ENCODE measurements around the gene DIAPH2.

- TF ChIP-seq, protein P1, sequence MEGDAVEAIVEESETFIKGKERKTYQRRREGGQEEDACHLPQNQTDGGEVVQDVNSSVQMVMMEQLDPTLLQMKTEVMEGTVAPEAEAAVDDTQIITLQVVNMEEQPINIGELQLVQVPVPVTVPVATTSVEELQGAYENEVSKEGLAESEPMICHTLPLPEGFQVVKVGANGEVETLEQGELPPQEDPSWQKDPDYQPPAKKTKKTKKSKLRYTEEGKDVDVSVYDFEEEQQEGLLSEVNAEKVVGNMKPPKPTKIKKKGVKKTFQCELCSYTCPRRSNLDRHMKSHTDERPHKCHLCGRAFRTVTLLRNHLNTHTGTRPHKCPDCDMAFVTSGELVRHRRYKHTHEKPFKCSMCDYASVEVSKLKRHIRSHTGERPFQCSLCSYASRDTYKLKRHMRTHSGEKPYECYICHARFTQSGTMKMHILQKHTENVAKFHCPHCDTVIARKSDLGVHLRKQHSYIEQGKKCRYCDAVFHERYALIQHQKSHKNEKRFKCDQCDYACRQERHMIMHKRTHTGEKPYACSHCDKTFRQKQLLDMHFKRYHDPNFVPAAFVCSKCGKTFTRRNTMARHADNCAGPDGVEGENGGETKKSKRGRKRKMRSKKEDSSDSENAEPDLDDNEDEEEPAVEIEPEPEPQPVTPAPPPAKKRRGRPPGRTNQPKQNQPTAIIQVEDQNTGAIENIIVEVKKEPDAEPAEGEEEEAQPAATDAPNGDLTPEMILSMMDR (IDR thresholded peaks at IDR 0.05), result no peak
- TF ChIP-seq POLR2A (IDR thresholded peaks at IDR 0.05), result no peak
Measured at GRCh38 chrX:97398030-97398551, 713.4 kb downstream of the DIAPH2 start.

Data from breast epithelium (tissue), 3 donors.